Mammary epithelial cell (primary cell): Measurements from ENCODE around the gene CFAP20DC.

Experiments used
- CTCF ChIP-seq, 2 donors: IDR thresholded peaks in 1 of 2; conservative IDR thresholded peaks in 1 of 2; 2 replicates each; pipeline ENCODE4 v1.5.1; 2011 to 2012; ENCODE audit warnings: inconsistent platforms in 2 of 2, low read length in 2 of 2, mild to moderate bottlenecking in 2 of 2, control low read depth in 1 of 2, low read depth in 1 of 2; ENCODE audit not compliant: insufficient read depth in 1 of 2; ENCODE audit errors: extremely low read depth in 1 of 2
- EZH2 ChIP-seq: IDR thresholded peaks from 2 replicates; pipeline ENCODE4 v1.6.1; 2012; ENCODE audit warnings: low read length, inconsistent platforms, borderline replicate concordance

GRCh38 chr3:59056706-59057105 is 6.9 kb upstream of the CFAP20DC start:
- TF ChIP-seq EZH2 (no peak), CTCF (conservative IDR thresholded peaks at IDR 0.05 in 1 of 2, IDR thresholded peaks at IDR 0.05 in 1 of 2; ENCODE audit: extremely low read depth in 1 of 2, insufficient read depth in 1 of 2, low read depth in 1 of 2, low read length in 2 of 2) (no peak)
